GM13977 (cell line): ENCODE results near the gene ZNF280B.
"Not testable (repeated sequence)": the region's sequence is repeated elsewhere in the genome, so short reads cannot be mapped to it uniquely, and the experiment has no call there.

ENCODE experiments used
- DNase-seq: peaks from one replicate; pipeline ENCODE4 v3.0.0; 2012; ENCODE audit warnings: low spot score
- in situ Hi-C: fragments of 300-500 bp; cut with MboI; formaldehyde crosslinking; loops from one replicate; pipeline ENCODE4 v1.12.0; 2022; ENCODE audit warnings: low sequenced_read_pairs, low pct_unique_long_range_greater_than_20kb, mixed read lengths, inconsistent platforms; ENCODE audit not compliant: unreplicated experiment
- TF ChIP-seq, protein P1 (sequence below): IDR thresholded peaks from 2 replicates; pipeline ENCODE4 v1.5.1; 2012; ENCODE audit warnings: mild to moderate bottlenecking, control low read depth; ENCODE audit not compliant: insufficient read depth; ENCODE audit errors: extremely low read depth, missing control alignments

Gene ZNF280B

DNA sequence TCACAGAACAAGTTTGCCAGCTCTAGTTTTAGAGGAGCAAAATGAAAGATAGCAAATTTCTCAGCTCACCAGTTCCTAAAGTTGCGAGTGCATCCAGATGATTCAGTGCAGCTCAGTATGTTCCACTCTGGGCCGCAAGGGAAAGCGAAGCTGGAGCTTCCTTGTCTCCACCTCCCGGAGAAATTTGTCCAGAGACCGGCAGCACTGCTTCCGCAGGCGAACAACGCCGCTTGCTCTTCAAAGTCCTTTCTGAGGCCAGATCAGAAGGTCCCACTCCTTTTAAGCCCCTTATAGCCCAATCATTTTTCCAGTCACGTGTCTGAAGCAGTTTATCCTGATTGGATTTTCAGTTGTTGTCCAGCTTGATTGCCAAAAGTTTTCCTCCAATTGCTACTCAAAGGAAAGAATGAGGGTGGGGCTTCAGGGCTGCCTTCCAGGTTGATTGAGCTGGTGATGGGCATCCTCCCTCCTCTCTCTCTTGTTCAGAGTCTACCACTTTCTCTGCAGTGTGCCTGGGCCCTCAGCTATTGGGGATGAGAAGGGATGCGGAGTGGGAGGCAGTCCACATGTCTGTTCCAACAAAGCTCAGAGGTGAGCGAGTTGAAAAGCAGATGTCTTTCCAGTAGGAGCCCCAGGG lies 11.6 kb upstream of the ZNF280B start, which contains the start of gene ZNF280A:
Gene ZNF280A, minus strand, starts transcription at position 251 of the 637 bp plus-strand sequence. CDS start 4,640 bp downstream, outside the sequence.
- DNase-seq = no peak
- in situ Hi-C loops = no loop called here
- TF ChIP-seq, protein P1, sequence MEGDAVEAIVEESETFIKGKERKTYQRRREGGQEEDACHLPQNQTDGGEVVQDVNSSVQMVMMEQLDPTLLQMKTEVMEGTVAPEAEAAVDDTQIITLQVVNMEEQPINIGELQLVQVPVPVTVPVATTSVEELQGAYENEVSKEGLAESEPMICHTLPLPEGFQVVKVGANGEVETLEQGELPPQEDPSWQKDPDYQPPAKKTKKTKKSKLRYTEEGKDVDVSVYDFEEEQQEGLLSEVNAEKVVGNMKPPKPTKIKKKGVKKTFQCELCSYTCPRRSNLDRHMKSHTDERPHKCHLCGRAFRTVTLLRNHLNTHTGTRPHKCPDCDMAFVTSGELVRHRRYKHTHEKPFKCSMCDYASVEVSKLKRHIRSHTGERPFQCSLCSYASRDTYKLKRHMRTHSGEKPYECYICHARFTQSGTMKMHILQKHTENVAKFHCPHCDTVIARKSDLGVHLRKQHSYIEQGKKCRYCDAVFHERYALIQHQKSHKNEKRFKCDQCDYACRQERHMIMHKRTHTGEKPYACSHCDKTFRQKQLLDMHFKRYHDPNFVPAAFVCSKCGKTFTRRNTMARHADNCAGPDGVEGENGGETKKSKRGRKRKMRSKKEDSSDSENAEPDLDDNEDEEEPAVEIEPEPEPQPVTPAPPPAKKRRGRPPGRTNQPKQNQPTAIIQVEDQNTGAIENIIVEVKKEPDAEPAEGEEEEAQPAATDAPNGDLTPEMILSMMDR = no peak

DNA sequence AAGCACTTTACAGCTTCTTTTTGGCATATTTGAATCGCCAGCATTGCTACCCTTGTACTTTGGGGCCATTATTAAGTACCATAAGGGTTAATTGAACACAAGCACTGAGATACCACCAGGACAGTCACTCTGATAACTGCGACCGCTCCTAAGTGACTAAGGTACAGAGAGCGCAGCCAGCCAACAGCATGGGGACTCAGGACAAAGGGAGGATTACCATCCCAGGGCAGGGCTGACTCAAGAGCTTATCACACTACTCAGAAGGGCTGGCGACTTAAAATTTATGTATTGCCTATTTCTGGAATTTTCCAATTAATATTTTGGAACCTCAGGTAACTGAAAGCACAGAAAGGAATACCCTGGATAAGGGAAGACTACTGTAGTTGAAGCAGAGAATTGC lies 11.0 kb upstream of the ZNF280B start:
- TF ChIP-seq, protein P1 = no peak
- in situ Hi-C loops = no loop called here
- no peak for DNase-seq

DNA sequence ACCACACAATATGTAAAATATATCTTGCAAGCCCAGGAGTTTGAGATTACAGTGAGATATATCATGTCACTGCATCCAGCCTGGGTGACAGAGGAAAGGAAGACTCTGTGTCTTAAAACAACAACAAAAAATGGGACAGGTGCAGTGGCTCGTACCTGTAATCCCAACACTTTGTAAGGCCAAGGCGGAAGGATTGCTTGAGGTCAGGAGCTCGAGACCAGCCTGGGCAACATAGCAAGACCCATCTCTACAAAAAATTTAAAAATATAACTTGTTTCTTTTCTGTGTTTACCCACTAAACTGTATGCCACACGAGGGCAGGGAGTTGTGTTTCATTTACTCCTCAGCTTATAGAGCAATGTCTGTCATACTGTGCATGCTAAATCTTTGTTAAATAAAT lies 8.4 kb upstream of the ZNF280B start:
- no peak for DNase-seq
- TF ChIP-seq, protein P1 = no peak
- in situ Hi-C loops = no loop called here

DNA sequence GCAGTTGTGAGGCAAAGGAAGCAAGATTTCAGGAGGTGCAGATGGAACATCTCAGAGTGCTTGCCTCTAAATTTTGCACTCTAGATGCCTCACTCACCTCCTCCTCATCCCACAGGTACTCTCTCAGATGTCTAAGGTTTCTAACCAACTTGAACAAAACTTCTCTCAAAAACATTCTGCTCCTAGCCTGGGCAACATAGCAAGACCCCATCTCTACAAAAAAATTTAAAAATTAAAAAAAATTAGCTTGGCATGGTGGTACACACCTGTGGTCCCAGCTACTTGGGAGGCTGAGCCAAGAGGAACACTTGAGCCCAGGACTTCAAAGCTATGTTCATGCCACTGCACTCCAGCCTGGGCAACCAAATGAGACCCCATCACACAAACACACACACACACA lies 7.3 kb upstream of the ZNF280B start:
- in situ Hi-C loops = no loop called here
- TF ChIP-seq, protein P1 = no peak
- no peak for DNase-seq

DNA sequence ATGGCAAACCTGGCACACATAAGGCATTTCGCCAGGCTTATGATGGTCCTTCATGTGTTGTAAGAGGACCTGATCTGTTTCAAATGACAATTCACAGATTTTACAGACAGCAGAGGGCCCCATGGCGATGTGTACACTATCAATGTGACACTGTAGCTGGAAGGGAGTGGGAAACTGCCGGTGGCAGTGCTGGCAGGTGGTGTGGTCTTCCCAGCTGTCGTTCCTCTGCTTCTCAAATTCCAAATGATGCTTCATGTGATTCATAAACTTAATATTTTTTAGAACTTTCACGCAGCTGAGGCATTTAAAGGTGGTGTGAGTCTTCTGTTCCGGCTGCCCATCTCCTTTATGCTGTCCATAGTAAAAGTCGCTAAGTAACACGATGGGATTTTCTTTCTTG lies 5.9 kb upstream of the ZNF280B start:
- in situ Hi-C loops, DNase-seq: not testable (repeated sequence)

DNA sequence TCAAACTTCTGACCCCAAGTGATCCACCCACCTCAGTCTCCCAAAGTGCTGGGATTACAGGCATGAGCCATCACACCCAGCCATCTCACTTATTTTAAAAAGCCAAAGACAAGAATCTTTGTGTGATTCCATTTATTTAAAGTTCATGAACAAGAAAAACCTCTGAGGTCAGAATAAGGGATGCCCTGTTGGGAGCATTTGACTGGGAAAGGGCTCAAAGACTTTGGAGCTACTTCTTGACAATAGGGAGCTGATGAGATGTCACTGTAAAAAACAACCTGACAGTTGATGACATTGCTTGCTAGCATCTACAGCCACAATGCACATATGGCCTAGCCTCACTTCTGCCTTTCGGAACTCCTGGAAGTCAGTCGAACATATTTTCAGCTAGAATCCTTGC lies 5.1 kb upstream of the ZNF280B start:
- TF ChIP-seq, protein P1 = no peak
- in situ Hi-C loops = no loop called here
- DNase-seq = no peak

DNA sequence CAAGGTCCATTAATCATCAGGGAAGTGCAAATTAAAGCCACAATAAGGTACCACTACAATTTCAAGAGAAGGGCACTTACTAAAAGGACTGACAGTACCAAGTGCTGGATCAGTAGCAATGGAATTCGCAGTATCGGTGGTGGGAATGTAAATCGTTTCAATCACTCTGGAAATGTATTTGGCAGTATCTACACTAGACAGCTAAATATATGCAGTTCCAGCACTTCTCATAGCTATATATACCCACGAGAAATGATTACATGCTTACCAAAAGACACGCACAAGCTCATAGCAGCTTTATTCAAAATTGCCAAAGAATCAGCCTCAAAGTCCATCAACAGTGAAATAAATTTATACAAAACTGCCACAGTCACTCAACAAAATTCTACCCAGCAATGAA lies 4.4 kb upstream of the ZNF280B start:
- in situ Hi-C loops = no loop called here
- TF ChIP-seq, protein P1 = no peak
- DNase-seq = no peak

DNA sequence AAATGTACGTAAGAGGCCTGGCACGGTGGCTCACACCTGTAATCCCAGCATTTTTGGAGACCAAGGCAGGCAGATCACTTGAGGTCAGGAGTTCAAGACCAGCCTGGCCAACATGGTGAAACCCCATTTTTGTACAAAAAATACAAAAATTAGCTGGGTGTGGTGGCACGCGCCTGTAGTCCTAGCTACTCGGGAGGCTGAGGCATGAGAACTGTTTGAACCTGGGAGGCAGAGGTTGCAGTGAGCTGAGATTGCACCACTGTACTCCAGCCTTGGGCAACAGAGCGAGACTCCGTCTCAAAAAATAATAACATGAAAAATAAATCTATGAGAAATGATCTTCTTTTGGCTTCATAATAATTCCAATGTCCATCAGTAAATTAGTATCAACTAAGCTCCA lies 2.3 kb upstream of the ZNF280B start:
- in situ Hi-C loops, DNase-seq: not testable (repeated sequence)

DNA sequence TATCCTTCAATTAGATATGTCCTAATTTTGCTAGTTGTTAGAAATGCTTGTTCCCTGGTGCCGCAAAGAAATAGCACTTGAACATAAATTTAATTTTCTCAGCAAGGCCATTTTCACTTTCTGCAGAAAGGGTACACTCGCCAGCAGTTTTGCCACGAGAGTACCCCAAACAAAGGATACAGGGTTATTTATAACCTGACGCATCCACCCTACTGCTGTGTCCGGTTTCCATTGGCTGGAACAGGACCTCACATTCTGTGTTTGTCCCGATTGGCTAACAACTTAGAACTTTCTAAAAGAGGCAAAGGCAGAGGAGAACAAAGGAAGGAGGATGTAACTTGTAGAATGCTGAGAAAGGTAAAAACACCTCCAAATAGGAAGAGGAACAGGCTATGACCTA lies 1.4 kb upstream of the ZNF280B start:
- DNase-seq, in situ Hi-C loops: not testable (repeated sequence)
